DMS153 (cell line): ENCODE results near the gene GPR141.
"Not testable (repeated sequence)": the region's sequence is repeated elsewhere in the genome, so short reads cannot be mapped to it uniquely, and the experiment has no call there.

Experiments used
- DNase-seq: peaks from one replicate; lab custom pipeline; 2025; lab: John Stamatoyannopoulos, UW

Gene GPR141

DNA sequence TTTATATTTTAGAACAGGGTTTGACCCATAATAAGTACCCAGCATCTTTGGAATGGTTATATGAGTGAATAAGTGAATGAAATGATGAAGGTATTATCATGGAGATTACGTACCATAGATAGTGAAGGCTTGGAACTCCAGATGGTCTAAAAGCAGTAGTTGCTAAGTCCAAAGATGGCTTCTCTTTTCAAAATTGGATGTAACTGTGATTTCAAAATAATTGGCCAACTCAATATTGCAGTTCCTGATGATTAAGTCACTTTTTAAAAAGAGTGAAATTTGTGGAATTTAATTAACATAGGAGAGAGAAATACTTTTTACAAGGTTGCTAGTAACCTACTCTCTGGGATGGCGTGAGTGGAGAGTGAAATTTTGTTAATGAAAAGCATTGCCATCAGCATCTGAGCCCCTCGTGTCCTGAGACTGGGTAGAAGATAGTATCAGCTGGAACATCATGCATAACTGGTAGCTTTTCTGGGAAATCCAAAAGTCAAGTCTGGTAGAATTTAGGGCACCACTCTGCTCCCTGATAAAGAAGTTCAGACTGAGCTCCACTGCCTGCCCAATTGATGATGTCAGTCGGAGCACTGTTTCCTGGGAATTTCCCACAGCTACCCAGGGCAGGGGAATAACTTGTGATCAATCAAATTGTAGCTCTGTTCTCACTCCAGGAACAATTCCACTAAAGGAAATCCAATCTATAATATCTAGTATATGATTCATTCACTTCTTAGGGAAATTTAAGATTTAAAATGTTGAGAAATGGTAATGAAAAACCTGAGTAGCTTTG lies 3.2 kb downstream of the GPR141 start:
- DNase-seq = no peak

DNA sequence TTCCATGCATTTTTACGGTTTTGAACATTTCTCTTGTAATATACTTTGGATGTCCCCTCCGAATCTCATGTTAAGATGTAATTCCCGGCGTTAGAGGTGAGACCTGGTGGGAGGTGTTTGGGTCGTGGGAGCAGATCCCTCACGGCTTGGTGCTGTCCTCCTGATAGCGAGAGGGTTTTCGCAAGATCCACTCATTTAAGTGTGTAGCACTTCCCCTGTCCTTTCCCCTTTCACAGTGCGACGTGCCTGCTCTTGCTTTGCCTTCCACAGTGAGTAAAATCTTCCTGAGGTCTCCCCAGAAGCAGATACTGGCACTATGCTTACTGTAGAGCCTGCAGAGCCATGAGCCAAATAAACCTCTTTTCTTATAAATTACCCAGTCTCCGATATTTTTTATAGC lies 6.6 kb downstream of the GPR141 start:
- DNase-seq = no peak

DNA sequence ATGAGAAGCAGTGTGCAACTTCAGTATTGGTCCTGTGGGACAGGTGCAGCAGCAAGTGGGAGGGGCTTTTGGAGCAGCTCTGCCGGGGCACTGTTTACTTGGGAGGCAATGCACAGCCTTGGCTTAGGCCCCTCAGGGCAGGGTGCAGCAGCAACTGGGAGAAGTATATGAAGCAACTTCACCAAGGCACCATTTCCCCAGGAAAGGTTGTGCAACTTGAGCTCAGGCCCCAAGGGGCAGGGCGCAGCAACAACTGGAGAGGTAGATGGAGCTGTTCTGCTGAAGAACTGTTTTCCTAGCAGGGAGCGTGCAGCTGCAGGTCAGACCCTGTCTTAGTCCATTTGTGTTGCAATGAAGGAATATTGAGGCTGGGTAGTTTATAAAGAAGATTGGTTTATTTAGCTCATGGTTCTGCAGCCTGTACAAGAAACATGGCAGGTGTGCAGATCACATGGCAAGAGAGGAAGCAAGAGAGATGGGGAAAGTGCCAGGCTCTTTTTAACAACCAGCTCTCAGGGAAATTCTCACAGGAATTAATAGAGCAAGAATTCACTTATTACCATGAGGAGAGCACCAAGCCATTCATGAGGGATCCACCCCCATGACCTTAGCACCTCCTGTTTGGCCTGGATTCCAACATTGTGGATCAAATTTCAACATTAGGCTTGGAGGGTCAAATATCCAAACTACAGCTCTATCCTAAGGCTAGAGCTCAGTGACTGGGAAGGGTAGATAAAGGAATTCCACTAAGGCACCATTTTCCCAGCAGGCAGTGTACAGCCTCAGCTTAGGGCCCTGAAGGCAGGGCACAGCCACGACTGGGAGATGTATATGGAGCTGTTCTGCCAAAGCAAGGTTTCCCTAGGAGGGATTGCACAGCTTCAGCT lies 10.9 kb downstream of the GPR141 start:
- no peak for DNase-seq

DNA sequence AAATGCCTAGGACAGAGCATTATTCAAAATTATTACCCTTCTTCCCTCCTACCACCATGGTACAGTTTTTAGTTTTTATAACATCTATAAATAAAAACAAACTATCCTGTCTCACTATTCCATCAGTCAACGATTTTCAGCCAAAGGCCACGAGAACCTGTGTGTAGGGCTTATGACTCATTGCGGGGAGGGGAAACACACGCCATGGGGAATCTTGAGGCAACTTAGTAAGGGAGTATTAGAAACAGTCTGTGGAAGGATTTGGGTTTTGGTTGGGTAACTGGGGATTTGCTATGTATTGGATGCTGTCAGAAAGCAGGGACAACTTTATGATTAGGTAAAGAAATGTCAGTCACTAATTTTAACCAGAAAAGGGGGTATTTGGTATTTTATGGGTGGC lies 14.7 kb downstream of the GPR141 start:
- DNase-seq = no peak

DNA sequence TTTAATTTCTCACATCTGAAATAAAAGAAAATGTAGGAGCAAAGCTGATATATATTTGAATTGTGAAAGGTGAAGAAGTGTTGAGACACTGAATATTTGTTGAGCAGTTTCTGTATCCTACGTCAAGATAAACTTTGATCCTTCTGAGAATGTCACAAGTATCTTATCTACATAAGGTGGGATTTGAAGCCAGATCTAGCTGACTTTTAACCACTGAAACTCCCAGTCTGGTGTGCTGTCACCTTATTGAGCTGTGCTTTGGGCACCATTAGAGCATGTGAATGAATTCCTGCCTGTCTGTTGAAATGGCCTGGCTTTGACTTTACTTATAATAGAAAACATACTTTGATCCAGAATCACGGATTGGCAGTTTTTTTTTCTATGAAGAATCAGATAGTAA lies 15.2 kb downstream of the GPR141 start:
- DNase-seq = no peak

DNA sequence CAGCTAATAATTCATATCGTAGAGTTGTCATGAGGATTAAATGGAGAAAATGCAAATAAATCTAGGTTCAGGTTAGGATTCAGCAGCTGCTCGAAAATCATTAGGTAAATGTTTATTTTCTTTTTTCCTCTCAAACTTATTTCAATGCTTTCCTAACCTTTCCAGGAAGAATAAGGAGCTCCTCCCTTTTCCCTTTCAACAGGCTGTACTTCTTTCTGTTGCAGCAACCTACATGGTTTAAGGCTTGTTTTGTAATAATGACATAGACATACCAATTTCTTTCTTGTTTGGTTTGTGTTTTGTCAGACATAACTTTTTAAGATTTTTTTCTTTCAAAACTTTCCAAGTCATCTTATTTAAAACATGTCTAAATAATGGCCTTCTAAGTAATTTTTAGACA lies 18.2 kb downstream of the GPR141 start:
- DNase-seq = no peak

DNA sequence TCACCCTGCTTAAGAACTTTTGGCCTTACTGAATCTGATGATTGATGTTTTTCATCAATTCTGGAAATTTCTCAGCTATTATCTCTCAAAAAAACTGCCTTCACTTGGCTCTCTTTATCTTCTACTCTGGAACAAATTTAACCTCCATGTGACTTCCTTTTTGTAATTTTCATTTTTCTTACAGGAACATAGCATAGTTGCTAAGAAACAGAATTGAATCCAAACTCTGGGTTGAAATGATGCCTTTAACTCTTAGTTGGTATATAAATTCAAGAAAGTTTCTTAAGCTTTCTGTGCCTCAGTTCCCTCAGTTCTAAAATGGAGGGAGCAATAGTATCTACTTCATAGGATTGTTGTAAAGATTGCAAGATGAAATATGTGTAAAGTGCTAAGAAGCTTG lies 19.8 kb downstream of the GPR141 start:
- DNase-seq = no peak

DNA sequence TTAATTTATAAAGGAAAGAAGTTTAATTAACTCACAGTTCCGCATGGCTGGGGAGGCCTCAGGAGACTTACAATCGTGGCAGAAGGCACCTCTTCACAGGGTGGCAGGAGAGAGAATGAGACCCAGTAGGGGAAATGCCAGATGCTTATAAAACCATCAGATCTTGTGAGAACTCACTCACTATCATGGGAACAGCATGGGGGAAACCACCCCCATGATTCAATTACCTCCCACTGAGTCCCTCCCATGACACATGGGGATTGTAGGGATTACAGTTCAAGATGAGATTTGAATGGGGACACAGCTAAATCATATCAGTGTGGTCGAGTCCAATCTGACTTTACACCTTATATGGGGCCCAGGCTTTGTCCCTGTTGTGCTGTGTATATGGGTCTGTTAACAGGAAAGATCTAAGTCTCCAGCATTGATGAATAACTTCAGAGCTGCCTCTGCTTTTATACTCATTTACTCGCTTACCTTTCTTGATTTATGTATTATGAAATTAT lies 20.8 kb downstream of the GPR141 start:
- not testable (repeated sequence) for DNase-seq

DNA sequence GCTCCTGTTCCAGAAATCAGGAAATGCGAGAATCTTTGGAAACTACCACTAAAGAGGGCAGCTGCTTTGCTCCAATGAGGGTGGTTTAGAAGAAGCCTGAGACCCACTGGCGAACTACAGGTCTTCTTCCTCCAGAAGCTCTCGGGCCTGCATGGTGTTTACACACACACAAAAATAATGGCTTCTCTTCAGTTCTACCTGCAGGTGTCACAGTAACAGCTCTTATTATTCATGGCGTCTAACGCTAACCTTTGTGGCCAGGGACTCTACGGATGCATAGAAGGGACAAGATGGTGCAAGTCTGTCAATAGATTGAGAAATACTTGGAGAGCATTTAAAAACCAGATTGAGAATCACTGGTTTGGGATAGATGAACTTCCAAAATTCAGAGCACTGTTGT lies 22.4 kb downstream of the GPR141 start:
- DNase-seq = peak; percentile 61

DNA sequence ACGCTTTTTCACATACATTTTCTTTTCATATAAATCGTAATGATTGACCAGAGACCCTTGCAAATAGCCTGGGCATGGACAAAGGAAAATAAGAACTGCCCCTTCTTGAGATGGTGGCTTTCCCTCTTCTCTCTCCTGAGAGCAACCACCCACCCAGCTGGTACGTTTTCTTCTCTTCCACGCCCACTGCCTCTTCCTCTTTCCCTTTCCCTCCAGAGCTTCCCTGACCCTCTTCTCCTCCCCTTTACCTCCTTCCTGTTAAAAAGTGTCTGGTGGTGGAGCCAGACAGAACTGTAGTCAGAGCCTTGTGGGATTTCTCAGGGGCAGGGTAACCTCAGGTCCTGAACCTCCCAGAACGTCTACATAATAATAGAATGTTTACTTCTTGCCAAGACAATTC lies 23.2 kb downstream of the GPR141 start:
- DNase-seq = no peak

DNA sequence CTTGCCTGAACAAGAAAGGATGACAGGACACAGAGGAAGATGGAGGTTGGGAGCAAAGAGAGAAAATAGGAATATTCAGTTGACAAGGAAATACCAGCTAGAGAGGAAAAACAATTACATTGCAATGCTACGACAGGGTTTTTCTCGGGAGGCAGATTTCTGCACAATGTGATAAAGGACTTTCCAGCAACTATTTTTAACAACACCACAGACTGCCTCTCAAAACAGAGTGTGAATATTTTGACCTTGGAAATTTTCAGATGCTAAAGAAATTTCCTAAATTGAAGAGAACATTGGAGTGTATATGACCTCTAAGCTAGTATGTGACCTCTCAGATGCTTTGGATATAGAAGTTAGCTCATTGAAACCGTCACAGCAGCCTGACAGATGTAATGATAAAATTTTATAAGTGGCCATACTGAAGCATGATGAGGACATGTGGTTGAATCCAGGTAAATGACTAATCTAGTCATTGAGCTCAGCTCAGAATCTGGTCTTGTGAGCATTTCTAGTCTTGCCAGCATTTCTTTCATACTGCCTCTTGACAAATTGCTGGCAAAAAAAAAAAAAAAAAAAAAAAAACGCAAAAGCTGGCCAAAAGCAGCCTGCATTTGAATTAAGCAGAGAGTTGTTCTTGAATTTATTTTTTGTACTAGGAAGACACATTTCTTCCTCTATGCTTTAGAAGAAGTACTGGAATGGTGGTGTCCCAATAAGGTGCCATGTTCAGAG lies 24.4 kb downstream of the GPR141 start:
- DNase-seq = no peak

DNA sequence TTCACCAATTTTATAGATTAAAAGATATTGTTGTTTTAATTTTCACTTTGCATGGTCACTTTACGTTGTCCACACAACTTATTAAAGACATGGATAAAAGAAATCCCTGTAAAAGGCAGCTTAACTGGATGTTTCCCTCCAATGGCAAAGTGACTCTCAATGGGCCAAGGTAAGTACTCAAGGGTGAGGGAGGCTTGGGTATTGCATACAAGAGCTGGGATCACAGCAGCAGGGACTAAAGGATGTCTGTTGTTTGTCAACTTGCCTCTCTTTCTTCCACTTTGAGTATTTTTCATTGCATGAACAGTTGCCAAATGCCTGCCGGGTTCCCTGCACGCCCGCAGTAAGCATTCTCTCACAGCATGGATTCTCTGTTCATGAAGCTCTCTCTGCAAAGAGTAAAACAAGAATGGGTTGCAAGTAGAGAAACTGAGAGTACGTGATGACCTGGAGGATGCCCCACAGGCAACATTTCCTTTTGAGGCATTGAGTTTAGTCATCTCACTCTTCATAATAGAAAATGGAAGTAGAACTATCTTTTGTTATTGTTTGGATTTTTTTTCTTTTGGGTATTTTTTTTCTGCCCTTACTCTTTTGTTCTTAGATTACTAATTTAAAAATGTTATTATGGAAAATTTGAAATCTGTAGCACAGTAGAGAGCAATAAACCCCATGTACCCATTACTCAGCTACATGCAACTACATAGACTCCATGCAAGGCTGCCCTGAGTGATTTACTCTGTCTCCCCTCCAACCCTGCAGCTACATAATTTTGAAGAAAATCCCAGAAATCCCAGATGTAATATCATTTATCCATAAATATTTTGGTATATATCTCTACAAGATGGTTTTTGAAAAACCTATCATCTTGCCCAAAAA lies 26.3 kb downstream of the GPR141 start:
- no peak for DNase-seq

DNA sequence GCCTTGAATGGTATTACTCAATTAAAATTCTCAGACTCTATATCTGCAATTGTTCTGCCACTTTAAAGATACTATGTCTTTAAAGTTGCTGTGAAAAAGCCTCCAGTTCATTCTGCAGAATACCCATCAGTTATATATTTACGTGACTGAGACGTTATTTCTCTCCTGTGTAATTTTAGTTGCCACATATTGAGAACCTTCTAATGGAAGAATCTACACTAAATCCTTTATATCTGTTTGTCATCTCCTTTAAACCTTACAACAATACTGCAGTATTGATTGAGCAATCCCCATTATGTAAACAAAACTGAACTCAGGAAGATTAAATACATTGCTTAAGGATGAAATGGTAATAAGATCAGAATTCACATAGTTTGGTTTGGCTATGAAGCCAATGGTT lies 30.0 kb downstream of the GPR141 start:
- no peak for DNase-seq

DNA sequence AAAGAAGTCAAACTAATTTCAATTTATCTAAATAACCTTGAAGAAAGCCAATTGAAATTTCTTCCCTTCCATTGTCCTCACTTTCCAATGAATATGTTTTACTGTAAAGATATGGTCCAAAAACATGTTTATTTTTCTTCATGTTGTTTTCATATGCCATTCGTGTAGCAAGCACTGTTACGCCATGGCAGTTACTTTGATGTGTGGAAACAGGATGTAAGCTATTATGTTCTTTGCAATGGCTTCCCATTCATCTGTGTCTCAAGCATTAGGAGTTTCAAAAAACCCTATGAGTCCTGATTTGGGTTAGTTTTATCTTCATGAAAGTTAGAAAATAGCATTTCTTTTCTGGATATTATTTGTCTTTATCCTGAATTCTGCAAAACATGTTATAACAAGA lies 31.0 kb downstream of the GPR141 start:
- DNase-seq = no peak

DNA sequence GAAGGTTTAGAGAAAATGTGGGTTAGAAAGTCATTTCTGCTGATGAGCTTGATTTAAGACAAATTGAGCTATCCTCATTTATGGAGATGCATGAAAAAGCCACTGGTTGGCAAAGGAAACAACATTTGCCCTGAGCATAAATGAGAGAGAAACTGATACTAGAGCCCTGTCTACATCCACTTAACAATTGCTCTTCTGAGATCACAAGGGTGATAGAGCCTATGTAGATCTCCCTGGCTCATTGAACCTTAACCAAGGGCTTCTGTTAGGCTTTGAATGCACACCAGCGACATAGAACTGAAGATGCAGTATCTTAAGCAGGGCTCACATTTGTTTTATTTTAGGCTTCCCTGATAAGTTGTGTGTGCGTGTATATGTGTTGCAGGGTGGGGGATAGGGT lies 35.0 kb downstream of the GPR141 start:
- no peak for DNase-seq

DNA sequence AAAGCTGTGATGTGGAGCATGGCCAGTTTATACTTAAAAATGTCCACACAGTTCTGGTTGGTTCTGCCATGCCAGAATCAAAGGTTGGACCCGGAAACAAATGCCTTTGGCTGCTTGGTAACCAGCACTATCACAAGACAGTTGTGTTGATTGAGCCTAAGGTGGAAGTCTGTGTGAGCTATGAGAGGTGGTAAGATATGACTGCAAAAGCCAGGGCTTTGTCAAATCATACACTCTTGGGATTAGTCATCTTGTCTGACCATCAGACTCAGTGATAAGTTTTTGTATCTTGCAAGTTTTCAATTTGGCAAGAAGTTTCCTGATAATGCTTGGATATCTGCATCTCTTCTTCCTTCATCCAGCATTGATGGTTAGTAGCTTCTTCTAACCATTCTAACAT lies 35.5 kb downstream of the GPR141 start:
- no peak for DNase-seq

DNA sequence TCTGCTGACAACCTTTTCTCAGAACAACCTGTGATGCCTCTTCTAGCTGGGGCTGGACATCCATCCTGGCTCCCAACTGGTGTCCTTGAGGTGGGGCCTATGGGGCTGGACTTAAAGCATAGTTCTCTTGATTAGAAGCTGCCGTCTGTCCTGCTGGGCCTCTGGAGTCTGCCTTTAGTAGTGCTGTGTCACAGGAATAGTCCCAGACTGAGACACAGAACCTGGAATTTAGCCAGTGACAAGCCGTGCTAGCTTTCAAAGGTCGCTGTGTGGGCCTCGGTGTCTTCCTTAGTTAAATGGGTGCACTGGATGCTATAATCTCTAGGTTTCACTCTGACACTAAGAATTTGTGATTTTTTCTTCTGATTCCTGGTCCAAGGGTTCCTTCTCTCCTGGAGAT lies 41.2 kb downstream of the GPR141 start:
- no peak for DNase-seq

DNA sequence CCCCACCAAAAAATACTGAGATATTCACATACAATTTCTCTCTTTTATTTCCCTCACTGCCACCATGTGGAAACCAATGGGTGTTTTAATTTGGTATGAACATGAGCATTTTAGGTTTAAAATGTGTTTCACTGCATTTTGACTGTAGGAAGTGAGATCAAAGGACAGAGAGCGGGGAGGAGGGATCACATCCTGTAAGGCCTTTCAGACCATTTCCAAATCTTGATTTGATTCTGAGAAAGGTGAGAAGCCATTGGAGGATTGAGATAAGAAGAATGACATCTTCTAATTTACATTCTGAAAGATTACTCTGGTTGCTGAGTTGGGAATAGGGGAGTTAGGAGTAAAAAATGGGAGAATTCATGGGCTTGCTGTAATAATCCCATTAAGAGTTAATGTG lies 42.5 kb downstream of the GPR141 start:
- no peak for DNase-seq

DNA sequence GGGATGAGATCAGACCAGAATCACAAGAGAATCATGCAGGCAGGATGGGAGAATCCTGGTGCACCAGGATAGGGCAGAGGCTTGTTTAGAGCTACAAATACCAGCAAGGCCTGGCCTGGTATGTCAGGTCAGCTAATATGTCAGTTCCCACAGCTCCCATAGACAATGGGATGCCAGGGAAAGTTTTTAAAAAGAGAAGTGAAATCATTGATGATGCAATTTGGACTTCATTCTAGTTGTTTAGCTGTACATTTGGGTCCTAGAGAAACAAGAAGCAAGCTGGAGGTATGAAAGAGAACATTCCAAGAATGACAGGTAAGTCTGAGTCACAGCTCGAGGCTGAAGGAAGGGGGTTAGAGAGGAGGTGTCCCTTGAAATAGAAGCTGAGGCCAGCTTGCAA lies 45.2 kb downstream of the GPR141 start:
- no peak for DNase-seq

DNA sequence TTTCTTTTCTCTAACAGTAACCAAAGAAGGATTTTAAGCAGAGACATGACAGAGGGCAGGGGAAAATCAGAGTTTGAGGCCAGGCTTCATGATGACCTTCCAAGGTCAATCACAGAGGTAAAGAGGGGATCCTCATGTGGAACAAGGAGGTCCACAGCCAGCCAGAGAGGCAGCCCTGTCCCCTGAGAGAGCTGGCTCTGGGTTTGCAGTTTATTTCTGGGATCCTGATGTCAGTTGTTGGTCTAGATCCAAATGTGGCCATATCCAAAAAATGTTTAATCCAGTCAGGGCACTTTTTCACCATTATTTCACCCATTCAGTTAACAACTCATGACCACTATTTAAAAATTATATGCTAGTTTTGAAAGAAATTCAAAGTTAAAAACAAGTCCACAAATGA lies 45.6 kb downstream of the GPR141 start:
- no peak for DNase-seq

DNA sequence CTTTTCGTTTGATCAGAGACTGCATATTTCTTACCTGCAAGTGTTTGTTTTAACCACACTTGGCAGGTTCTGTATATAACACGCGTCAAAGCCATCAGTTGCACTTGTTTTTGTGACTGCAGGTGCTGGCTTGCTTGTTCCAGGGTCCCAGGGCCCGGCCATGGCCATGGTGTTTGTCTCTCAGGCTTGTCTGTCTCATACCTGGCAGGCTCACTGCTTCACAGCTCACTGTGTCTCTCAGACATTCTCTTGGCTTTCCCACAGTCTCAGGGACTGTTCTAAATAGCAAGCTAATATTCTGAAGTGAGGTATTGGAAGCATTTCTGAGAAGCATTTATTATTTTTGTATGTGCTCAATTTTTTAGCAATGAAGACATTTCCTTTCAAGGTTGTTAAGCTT lies 46.9 kb downstream of the GPR141 start:
- no peak for DNase-seq

DNA sequence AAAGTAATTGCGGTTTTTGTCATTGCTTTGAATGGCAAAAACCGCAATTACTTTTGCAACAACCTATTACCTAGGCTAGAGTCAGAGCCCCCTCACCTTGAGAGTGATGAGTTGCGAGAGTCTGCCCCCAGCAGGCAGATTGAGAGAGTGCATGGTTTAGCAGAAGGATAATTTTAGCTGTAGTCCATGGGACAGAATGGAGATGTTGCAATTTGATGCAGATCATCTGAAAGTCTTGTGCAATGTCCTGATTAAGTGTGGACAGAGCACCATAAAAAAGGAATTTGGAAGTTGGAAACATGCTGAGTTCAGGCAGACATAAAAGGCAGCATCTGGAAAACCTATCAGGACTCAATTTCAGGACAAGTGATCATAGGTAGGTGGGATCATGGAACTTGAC lies 48.7 kb downstream of the GPR141 start:
- DNase-seq = no peak
